HFF-Myc (cell line): ENCODE measurements around the gene GNA12.

Source experiments
- DNase-seq: peaks from one replicate; pipeline ENCODE4 v3.0.0-alpha.2; 2011; ENCODE audit warnings: low read depth; ENCODE audit errors: extremely low read depth
- H3K4me3 ChIP-seq: replicated peaks from 2 replicates; pipeline ENCODE4 v1.5.1; 2011; ENCODE audit warnings: low read depth, mild to moderate bottlenecking, control low read depth, low read length
- CTCF ChIP-seq: IDR thresholded peaks from 2 replicates; pipeline ENCODE4 v1.5.1; 2012; ENCODE audit warnings: mild to moderate bottlenecking, low read depth, low read length, control low read depth; ENCODE audit errors: missing control alignments

The GNA12 gene

GRCh38 chr7:2819161-2819953 lies 24.8 kb downstream of the GNA12 start:
- no peak for DNase-seq
- H3K4me3 ChIP-seq: no peak overlapping the region
- no peak for TF ChIP-seq CTCF

- no peak for TF ChIP-seq CTCF
- no peak overlapping the region for H3K4me3 ChIP-seq
- no peak for DNase-seq
Measured at GRCh38 chr7:2818653-2819052, 25.5 kb downstream of the GNA12 start.

GRCh38 chr7:2818121-2818520 lies 26.0 kb downstream of the GNA12 start:
- DNase-seq: no peak
- H3K4me3 ChIP-seq: no peak overlapping the region
- TF ChIP-seq CTCF: no peak

GRCh38 chr7:2817456-2817855 lies 26.7 kb downstream of the GNA12 start:
- no peak overlapping the region for H3K4me3 ChIP-seq
- TF ChIP-seq CTCF: no peak
- no peak for DNase-seq

GRCh38 chr7:2815875-2816245 lies 28.2 kb downstream of the GNA12 start:
- H3K4me3 ChIP-seq: no peak overlapping the region
- TF ChIP-seq CTCF: no peak
- no peak for DNase-seq

GRCh38 chr7:2814946-2815874 lies 28.9 kb downstream of the GNA12 start:
- no peak overlapping the region for H3K4me3 ChIP-seq
- no peak for DNase-seq
- no peak for TF ChIP-seq CTCF
